K562 (cell line): ENCODE data around the gene RGS6. TPM values are rescaled to one million over a fixed set of nuclear protein-coding genes. Genes with fewer than 3 reads are reported as not detected.

ENCODE experiments used
- ATAC-seq: fragments of 200-7000 bp; cut with Tn5 transposase; 3 replicates; pipeline ENCODE4 v1.9.1; 2020; ENCODE audit warnings: moderate library complexity
- BruUV-seq: library from RNA; stranded (reverse); fragments of 400-500 nt; replicated peaks from 2 replicates; lab custom pipeline; 2021; lab: Mats Ljungman, UMichigan
- CTCF ChIA-PET: fragments of 300-600 bp; formaldehyde crosslinking; extraction: SDS; loops from one replicate; lab custom pipeline; 2021; ENCODE audit warnings: low intra/inter-chr PET ratio; lab: Yijun Ruan, JAX
- POLR2A ChIA-PET: fragments of 300-600, 350-650 bp; sonication (Branson Sonifier 250); formaldehyde crosslinking; extraction: SDS; loops from one replicate; lab custom pipeline; 2021; ENCODE audit warnings: antibody characterized with exemption, inconsistent platforms; lab: Yijun Ruan, JAX
- DNase-seq, 4 experiments: peaks; one replicate each; pipeline versions ENCODE4 v3.0.0 to v3.0.0-alpha.2; 2011 to 2018; ENCODE audit warnings: low spot score in 3 of 4, mixed read lengths in 3 of 4; ENCODE audit errors: extremely low read depth in 1 of 4
- FAIRE-seq: peaks from 2 replicates; lab custom pipeline; 2011; peaks lifted over from hg19 to GRCh38; lab: Jason Lieb, UNC
- H2AFZ ChIP-seq: 2 replicates; pipeline ENCODE4 v1.6.0; 2011; ENCODE audit warnings: low read depth, low read length, control low read depth, inconsistent platforms
- H3K27ac ChIP-seq: fragments of 200-600 bp; 3 replicates; pipeline ENCODE4 v1.8.0; 2011; ENCODE audit warnings: low read depth, mild to moderate bottlenecking, control low read depth, inconsistent platforms, low read length, moderate library complexity, mixed read lengths; ENCODE audit errors: extremely low read depth
- H3K27me3 ChIP-seq, 2 experiments: fragments of 300-600 bp in 1 of 2; 2 replicates in 1 of 2; 3 replicates in 1 of 2; pipeline versions ENCODE4 v1.6.0 to v1.8.0; 2011; ENCODE audit warnings: inconsistent platforms in 2 of 2, low read length in 2 of 2, mild to moderate bottlenecking in 1 of 2, mixed read lengths in 1 of 2, moderate library complexity in 1 of 2; ENCODE audit not compliant: control insufficient read depth in 2 of 2, insufficient read depth in 2 of 2
- H3K36me3 ChIP-seq: fragments of 300-600 bp; 3 replicates; pipeline ENCODE4 v1.8.0; 2011; ENCODE audit warnings: mild to moderate bottlenecking, low read length, inconsistent platforms; ENCODE audit not compliant: control insufficient read depth, insufficient read depth
- H3K4me1 ChIP-seq, 2 experiments: fragments of 200-600 bp in 1 of 2; replicated peaks in 1 of 2; 2 replicates in 1 of 2; 3 replicates in 1 of 2; pipeline versions ENCODE4 v1.5.1 to v1.8.0; 2011; ENCODE audit warnings: inconsistent platforms in 2 of 2, low read length in 2 of 2, mild to moderate bottlenecking in 1 of 2, mixed read lengths in 1 of 2, moderate library complexity in 1 of 2; ENCODE audit not compliant: control insufficient read depth in 2 of 2, insufficient read depth in 2 of 2
- H3K4me2 ChIP-seq: 2 replicates; pipeline ENCODE4 v1.6.1; 2011; ENCODE audit warnings: low read length, control low read depth, inconsistent platforms, mixed read lengths; ENCODE audit not compliant: insufficient read depth
- H3K4me3 ChIP-seq: fragments of 200-600 bp; sonication (generic), shearing (Covaris generic); 2 replicates; pipeline ENCODE4 v1.5.1; 2016; ENCODE audit warnings: control low read depth, inconsistent platforms
- H3K79me2 ChIP-seq: fragments of 200-600 bp; 3 replicates; pipeline ENCODE4 v1.8.0; 2011; ENCODE audit warnings: low read length, inconsistent platforms; ENCODE audit not compliant: control insufficient read depth, insufficient read depth
- H3K9ac ChIP-seq, 2 experiments: 2 replicates each; pipeline versions ENCODE4 v1.6.0 to v1.6.1; 2011; ENCODE audit warnings: low read depth in 2 of 2, low read length in 2 of 2, control low read depth in 1 of 2, inconsistent platforms in 1 of 2, mild to moderate bottlenecking in 1 of 2, mixed read lengths in 1 of 2; ENCODE audit not compliant: insufficient read depth in 1 of 2
- H3K9me1 ChIP-seq: one replicate; pipeline ENCODE4 v1.6.0; 2011; ENCODE audit warnings: inconsistent platforms, mild to moderate bottlenecking, low read length, moderate library complexity; ENCODE audit not compliant: control insufficient read depth, insufficient read depth
- H3K9me3 ChIP-seq: replicated peaks from 2 replicates; pipeline ENCODE4 v1.5.1; 2011; ENCODE audit warnings: low read depth, low read length, inconsistent platforms; ENCODE audit not compliant: control insufficient read depth, insufficient read depth
- H4K20me1 ChIP-seq: replicated peaks from 2 replicates; pipeline ENCODE4 v1.6.1; 2011; ENCODE audit warnings: low read length, inconsistent platforms, mixed read lengths; ENCODE audit not compliant: control insufficient read depth, insufficient read depth
- NRF1 ChIP-seq, 2 experiments: fragments of 450-650 bp; IDR thresholded peaks in 1 of 2; conservative IDR thresholded peaks in 1 of 2; 2 replicates each; pipeline ENCODE4 v1.6.1; 2014; ENCODE audit warnings: mild to moderate bottlenecking in 2 of 2
- WGBS: fragments of 100-300 bp; shearing (Covaris generic); methylation state at CpG from one replicate; pipeline ENCODE4 v1.1.6; 2016; ENCODE audit warnings: low coverage, mixed read lengths; ENCODE audit not compliant: insufficient coverage; ENCODE audit errors: missing lambda C conversion rate; 5-methylcytosine and 5-hydroxymethylcytosine counted together
- in situ Hi-C: fragments of 300-500 bp; cut with MboI; formaldehyde crosslinking; loops from 4 replicates; pipeline ENCODE4 v1.15.0; 2018; ENCODE audit warnings: inconsistent platforms, mixed read lengths
- intact Hi-C: fragments of 100-400 bp; cut with micrococcal nuclease; formaldehyde crosslinking; loops from 2 replicates; pipeline ENCODE4 v1.14.2; 2022
- polyA plus RNA-seq, 8 experiments: library from polyadenylated mRNA; depleted of rRNA in 4 of 8; stranded (reverse) in 5 of 8; unstranded in 3 of 8; fragments of >200 nt; fragmentation: Nextera tagmentation in 2 of 8; fragmentation: Illumina TruSeq in 1 of 8; extraction: Ambion mirVana in 2 of 8; extraction: Trizol in 1 of 8; gene quantifications; 2 replicates each; pipeline versions ENCODE4 v1.2.1 to v1.2.3, GENCODE V29; 2011 to 2014; ENCODE audit warnings: inconsistent platforms in 1 of 8, missing spikeins in 1 of 8
- total RNA-seq, 7 experiments: library from RNA; depleted of rRNA in 6 of 7; stranded (reverse); fragments of >200 nt in 6 of 7; fragmentation: Illumina TruSeq in 2 of 7; extraction: Trizol in 2 of 7; gene quantifications; 2 replicates each; pipeline versions ENCODE4 v1.2.1 to v1.2.3, GENCODE V29; 2011 to 2021; ENCODE audit warnings: low replicate concordance in 1 of 7
- TF ChIP-seq, protein P1 (sequence below): fragments of 450-650 bp; formaldehyde crosslinking; IDR thresholded peaks from 2 replicates; pipeline ENCODE4 v1.4.0; 2020; ENCODE audit warnings: mild to moderate bottlenecking, mixed read lengths
- TF ChIP-seq, protein P2 (sequence below), 2 experiments: fragments of 450-650 bp; IDR thresholded peaks; 2 replicates each; pipeline ENCODE4 v1.6.1; 2018; ENCODE audit warnings: mild to moderate bottlenecking in 2 of 2, low read depth in 1 of 2; ENCODE audit not compliant: partially characterized antibody in 2 of 2

RGS6 gene
- total and polyA plus RNA-seq, 9 of the 15 experiments (the other 6 are each of a cell fraction or from before 2014, with no cell fraction given): not detected

DNA sequence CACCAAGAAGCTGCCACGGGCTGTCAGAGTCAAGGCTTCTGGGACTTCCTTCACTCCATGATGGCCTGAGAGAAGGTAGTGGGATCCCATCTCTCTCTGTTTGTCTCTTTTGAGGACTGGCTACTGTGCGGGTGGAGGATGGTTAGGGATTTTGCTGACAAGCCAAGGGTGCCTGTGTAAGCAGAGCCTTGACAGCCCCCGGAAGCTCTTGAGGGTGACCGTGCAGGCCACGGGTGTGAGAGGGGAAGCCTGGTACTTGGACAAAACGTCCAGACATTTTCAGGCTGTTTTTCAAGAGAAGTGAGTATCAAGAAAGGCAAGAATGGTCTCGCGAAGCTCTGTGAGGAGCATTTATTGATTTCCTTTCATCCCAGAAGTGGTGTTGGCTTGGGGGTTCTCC lies 609.3 kb downstream of the RGS6 start:
- peaks cover 20 to 57% of the 10 kb centered on the region in 2 experiments; a peak in 4 of 5 replicates for H3K27me3 ChIP-seq
- POLR2A ChIA-PET: interaction anchor here (0.7 kb wide), 1 partner anchor 15 kb away, joined by 3 read pairs; no protein-coding TSS in a partner anchor

DNA sequence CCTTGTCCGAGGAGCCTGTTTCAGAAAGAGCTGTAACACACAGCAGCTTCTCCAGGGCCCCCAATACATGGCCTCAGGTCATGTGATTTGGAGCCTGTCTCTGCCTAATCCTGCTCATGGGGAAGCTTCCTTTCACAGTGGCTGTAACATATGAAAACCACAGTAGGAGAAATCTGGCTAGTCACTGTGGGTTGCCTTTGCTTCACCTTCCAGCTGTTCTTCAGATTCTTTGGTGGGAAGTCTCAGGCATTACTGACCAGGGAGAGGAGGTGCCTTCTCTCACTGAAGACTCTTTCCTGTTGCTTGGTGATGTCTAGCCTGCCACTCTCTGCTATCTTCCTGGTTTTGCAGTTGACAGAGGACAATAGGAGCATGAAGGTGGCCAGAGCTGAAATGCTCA lies 611.1 kb downstream of the RGS6 start:
- H3K27me3 ChIP-seq: peaks cover 19 to 69% of the 10 kb centered on the region in 2 experiments; a peak in 4 of 5 replicates
- no peak overlapping the region for H3K27ac ChIP-seq
- H3K9me3 ChIP-seq: no peaks in the 10 kb centered on the region
- DNase-seq (no peak), ATAC-seq (no peak), FAIRE-seq (no peak)
- H4K20me1 ChIP-seq: no peaks in the 10 kb centered on the region
- H3K9me1 ChIP-seq: no peaks in the 10 kb centered on the region
- ChIA-PET CTCF (no interaction called here), POLR2A (interaction anchor here (1.1 to 1.3 kb wide), 2 partner anchors 16 to 362 kb away, joined by 3 read pairs; no protein-coding TSS in a partner anchor)
- in situ Hi-C loops (no loop called here), intact Hi-C loops (no loop called here)
- H3K79me2 ChIP-seq: no peaks in the 10 kb centered on the region
- no peaks in the 10 kb centered on the region for H3K4me1 ChIP-seq
- H3K9ac ChIP-seq: no peak overlapping the region
- TF ChIP-seq, protein P1, sequence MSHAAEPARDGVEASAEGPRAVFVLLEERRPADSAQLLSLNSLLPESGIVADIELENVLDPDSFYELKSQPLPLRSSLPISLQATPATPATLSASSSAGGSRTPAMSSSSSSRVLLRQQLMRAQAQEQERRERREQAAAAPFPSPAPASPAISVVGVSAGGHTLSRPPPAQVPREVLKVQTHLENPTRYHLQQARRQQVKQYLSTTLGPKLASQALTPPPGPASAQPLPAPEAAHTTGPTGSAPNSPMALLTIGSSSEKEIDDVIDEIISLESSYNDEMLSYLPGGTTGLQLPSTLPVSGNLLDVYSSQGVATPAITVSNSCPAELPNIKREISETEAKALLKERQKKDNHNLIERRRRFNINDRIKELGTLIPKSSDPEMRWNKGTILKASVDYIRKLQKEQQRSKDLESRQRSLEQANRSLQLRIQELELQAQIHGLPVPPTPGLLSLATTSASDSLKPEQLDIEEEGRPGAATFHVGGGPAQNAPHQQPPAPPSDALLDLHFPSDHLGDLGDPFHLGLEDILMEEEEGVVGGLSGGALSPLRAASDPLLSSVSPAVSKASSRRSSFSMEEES (CRISPR knock-in tag): peak; percentile 32; the same call in 1 of the 2 replicates
- TF ChIP-seq, protein P2, sequence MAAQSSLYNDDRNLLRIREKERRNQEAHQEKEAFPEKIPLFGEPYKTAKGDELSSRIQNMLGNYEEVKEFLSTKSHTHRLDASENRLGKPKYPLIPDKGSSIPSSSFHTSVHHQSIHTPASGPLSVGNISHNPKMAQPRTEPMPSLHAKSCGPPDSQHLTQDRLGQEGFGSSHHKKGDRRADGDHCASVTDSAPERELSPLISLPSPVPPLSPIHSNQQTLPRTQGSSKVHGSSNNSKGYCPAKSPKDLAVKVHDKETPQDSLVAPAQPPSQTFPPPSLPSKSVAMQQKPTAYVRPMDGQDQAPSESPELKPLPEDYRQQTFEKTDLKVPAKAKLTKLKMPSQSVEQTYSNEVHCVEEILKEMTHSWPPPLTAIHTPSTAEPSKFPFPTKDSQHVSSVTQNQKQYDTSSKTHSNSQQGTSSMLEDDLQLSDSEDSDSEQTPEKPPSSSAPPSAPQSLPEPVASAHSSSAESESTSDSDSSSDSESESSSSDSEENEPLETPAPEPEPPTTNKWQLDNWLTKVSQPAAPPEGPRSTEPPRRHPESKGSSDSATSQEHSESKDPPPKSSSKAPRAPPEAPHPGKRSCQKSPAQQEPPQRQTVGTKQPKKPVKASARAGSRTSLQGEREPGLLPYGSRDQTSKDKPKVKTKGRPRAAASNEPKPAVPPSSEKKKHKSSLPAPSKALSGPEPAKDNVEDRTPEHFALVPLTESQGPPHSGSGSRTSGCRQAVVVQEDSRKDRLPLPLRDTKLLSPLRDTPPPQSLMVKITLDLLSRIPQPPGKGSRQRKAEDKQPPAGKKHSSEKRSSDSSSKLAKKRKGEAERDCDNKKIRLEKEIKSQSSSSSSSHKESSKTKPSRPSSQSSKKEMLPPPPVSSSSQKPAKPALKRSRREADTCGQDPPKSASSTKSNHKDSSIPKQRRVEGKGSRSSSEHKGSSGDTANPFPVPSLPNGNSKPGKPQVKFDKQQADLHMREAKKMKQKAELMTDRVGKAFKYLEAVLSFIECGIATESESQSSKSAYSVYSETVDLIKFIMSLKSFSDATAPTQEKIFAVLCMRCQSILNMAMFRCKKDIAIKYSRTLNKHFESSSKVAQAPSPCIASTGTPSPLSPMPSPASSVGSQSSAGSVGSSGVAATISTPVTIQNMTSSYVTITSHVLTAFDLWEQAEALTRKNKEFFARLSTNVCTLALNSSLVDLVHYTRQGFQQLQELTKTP (IDR thresholded peaks at IDR 0.05; ENCODE audit: low read depth in 1 of 2, partially characterized antibody in 2 of 2): no peak
- no peaks in the 10 kb centered on the region for H3K36me3 ChIP-seq
- 0% methylated on average over 1 of the region's 1 CpG for WGBS
- H3K4me2 ChIP-seq: no peak overlapping the region
- no peak overlapping the region for H2AFZ ChIP-seq
- BruUV-seq: no TSS peak
- no peak overlapping the region for H3K4me3 ChIP-seq

More for the DNA sequence above, 609.3 kb downstream of the RGS6 start:
- no peak overlapping the region for H3K4me2 ChIP-seq
- no peak for TF ChIP-seq NRF1 (conservative IDR thresholded peaks at IDR 0.05 in 1 of 2, IDR thresholded peaks at IDR 0.05 in 1 of 2)
- H3K9ac ChIP-seq: no peak overlapping the region
- no peaks in the 10 kb centered on the region for H4K20me1 ChIP-seq
- BruUV-seq: no TSS peak
- no peak overlapping the region for H2AFZ ChIP-seq
- 4% methylated on average over 7 of the region's 8 CpGs for WGBS
- no peak overlapping the region for H3K4me3 ChIP-seq
- H3K9me1 ChIP-seq: no peaks in the 10 kb centered on the region
- intact Hi-C loops (no loop called here), in situ Hi-C loops (no loop called here)
- CTCF ChIA-PET: no interaction called here
- H3K36me3 ChIP-seq: no peaks in the 10 kb centered on the region
- H3K4me1 ChIP-seq: no peaks in the 10 kb centered on the region
- H3K27ac ChIP-seq: no peak overlapping the region
- H3K79me2 ChIP-seq: no peaks in the 10 kb centered on the region
- no peak for FAIRE-seq
- ATAC-seq: no peak
- H3K9me3 ChIP-seq: no peaks in the 10 kb centered on the region
- no peak for DNase-seq
